Right lobe of liver (tissue), 6 donors: ENCODE data around the gene GFRA1. TPM values are rescaled to one million over a fixed set of nuclear protein-coding genes. Genes with fewer than 3 reads are reported as not detected.

ENCODE experiments used
- ATAC-seq, 4 donors: fragments of 200-7000 bp; cut with Tn5 transposase; one replicate each; pipeline ENCODE4 v1.9.1; 2020; ENCODE audit warnings: mild to moderate bottlenecking in 4 of 4, moderate library complexity in 4 of 4
- DNase-seq, 3 donors: peaks; one replicate each; pipeline ENCODE4 v3.0.0-alpha.2; 2020
- H3K27ac ChIP-seq, 3 donors: fragments of 200-600 bp; one replicate each; pipeline ENCODE4 v1.8.0; 2022
- H3K27me3 ChIP-seq, 2 donors: fragments of 200-600 bp; one replicate each; pipeline ENCODE4 v1.8.0; 2022
- H3K36me3 ChIP-seq, 4 donors: fragments of 200-600 bp; sonication (generic) in 1 of 4; one replicate each; pipeline versions ENCODE4 v1.5.1 to v1.8.0; 2017 to 2022; ENCODE audit warnings: control low read depth in 1 of 4
- H3K4me1 ChIP-seq, 4 donors: fragments of 200-600 bp; sonication (generic) in 1 of 4; one replicate each; pipeline versions ENCODE4 v1.5.1 to v1.8.0; 2017 to 2022; ENCODE audit warnings: control low read depth in 1 of 4
- H3K4me3 ChIP-seq, 3 donors: fragments of 200-600 bp; one replicate each; pipeline ENCODE4 v1.8.0; 2022
- H3K9me3 ChIP-seq, 4 donors: fragments of 200-600 bp; sonication (generic) in 1 of 4; one replicate each; pipeline versions ENCODE4 v1.5.1 to v1.8.0; 2017 to 2022; ENCODE audit warnings: control low read depth in 1 of 4
- POLR2A ChIP-seq: fragments of 450-650 bp; IDR thresholded peaks from one replicate; pipeline ENCODE4 v1.6.1; 2017; ENCODE audit warnings: antibody characterized with exemption, mild to moderate bottlenecking
- WGBS: methylation state at CpG from one replicate; pipeline ENCODE4 v1.1.6; 2018; ENCODE audit warnings: low coverage, low lambda C conversion rate; ENCODE audit not compliant: insufficient coverage; ENCODE audit errors: missing lambda C conversion rate; 5-methylcytosine and 5-hydroxymethylcytosine counted together
- intact Hi-C, 2 donors: fragments of 100-400 bp; cut with DNase I; formaldehyde crosslinking; loops; one replicate each; pipeline versions ENCODE4 v1.11.2 to v1.14.1; 2022
- total RNA-seq, 6 experiments: library from RNA; depleted of rRNA in 2 of 6; stranded (reverse); fragments of >200 nt in 2 of 6; fragmentation: NEBNext Ultra II Directional in 3 of 6; extraction: Animal tissue kit (Norgen Biotek cat#: 25700) in 3 of 6; gene quantifications; one replicate each; pipeline versions ENCODE4 v1.1.0 to v1.2.4, GENCODE V29; 2016 to 2023
- TF ChIP-seq, protein P1 (sequence below), 4 donors: fragments of 200-600 bp in 3 of 4; fragments of 450-650 bp in 1 of 4; IDR thresholded peaks; one replicate each; pipeline versions ENCODE4 v1.5.1 to v1.8.0; 2016 to 2022; ENCODE audit warnings: antibody characterized with exemption in 4 of 4, mild to moderate bottlenecking in 2 of 4
- donor health status: DM: no; HTN: yes; CAD: no.
- donor health status: DM: no; HTN: no; CAD: no.
- donor health status: DM: no; HTN: no; CAD: no.
- donor health status: DM: no; HTN: yes; CAD: no.
- donor health status: DM: no; HTN: yes; CAD: no.

Gene GFRA1
- total RNA-seq, 6 experiments from 2014 or later, result 17.9 to 67.8 (median 42.8) TPM

DNA sequence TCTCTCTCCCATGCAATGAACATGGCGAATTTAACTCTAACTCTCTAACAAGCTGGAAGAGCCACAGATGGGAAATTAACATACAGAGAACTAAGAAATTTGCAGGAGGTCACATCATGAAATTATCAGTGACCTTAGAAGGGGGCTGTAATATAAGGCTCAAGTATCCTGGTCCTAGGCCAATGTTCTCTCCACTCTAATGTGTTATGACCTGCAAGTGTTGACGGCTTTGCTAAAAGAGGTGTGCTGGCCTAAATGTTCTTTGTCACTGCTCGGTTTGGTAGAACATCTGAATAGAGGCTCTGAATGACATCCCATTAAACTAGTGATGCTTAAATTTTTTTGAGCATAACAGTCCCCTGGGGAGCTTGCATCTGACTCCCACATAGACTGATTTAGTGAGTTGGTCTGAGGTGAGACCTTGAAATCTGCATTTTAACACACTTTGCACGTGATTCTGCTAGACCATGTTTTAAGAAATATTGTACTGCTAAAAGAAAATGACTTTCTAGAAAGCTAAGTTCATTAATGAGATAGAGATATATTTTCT is 129.3 kb downstream of the GFRA1 start:
- TF ChIP-seq, protein P1, sequence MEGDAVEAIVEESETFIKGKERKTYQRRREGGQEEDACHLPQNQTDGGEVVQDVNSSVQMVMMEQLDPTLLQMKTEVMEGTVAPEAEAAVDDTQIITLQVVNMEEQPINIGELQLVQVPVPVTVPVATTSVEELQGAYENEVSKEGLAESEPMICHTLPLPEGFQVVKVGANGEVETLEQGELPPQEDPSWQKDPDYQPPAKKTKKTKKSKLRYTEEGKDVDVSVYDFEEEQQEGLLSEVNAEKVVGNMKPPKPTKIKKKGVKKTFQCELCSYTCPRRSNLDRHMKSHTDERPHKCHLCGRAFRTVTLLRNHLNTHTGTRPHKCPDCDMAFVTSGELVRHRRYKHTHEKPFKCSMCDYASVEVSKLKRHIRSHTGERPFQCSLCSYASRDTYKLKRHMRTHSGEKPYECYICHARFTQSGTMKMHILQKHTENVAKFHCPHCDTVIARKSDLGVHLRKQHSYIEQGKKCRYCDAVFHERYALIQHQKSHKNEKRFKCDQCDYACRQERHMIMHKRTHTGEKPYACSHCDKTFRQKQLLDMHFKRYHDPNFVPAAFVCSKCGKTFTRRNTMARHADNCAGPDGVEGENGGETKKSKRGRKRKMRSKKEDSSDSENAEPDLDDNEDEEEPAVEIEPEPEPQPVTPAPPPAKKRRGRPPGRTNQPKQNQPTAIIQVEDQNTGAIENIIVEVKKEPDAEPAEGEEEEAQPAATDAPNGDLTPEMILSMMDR (IDR thresholded peaks at IDR 0.05), result no peak
- TF ChIP-seq POLR2A, result no peak
- H3K27ac ChIP-seq, result no peak overlapping the region
- no peak for ATAC-seq
- intact Hi-C loops, result no loop called here
- 85% methylated on average over 4 of the region's 4 CpGs for WGBS
- H3K36me3 ChIP-seq, result no peaks in the 10 kb centered on the region
- H3K9me3 ChIP-seq, result no peaks in the 10 kb centered on the region
- no peak overlapping the region for H3K4me3 ChIP-seq
- H3K4me1 ChIP-seq, result no peaks in the 10 kb centered on the region
- DNase-seq, result no peak
- no peaks in the 10 kb centered on the region for H3K27me3 ChIP-seq

DNA sequence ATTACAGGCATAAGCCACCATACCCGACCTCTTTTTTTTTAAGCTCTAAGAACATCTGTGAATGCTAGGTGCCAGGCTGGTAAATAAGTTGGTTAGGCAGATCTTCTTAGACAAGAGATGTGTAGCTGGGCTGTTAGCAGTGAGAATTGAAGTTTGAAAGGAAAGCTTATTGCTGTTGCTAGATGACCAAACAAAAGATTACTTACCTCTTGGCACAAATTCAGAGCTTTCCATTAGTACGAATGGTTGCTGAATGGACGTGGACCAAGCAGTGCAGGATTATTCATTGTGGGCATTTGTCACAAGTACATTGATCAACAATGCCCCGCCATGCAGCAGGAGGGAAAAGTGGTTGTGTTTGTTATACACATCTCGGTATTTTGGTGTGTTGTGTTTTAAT is 131.2 kb downstream of the GFRA1 start:
- DNase-seq, result no peak
- ATAC-seq, result no peak
- no peak for TF ChIP-seq POLR2A
- TF ChIP-seq, protein P1 (IDR thresholded peaks at IDR 0.05), result no peak
- H3K9me3 ChIP-seq, result no peaks in the 10 kb centered on the region
- H3K27me3 ChIP-seq, result no peaks in the 10 kb centered on the region
- H3K36me3 ChIP-seq, result no peaks in the 10 kb centered on the region
- no peak overlapping the region for H3K27ac ChIP-seq
- H3K4me1 ChIP-seq, result no peaks in the 10 kb centered on the region
- H3K4me3 ChIP-seq, result no peak overlapping the region
- WGBS, result 60% methylated on average over 4 of the region's 5 CpGs
- intact Hi-C loops, result no loop called here

DNA sequence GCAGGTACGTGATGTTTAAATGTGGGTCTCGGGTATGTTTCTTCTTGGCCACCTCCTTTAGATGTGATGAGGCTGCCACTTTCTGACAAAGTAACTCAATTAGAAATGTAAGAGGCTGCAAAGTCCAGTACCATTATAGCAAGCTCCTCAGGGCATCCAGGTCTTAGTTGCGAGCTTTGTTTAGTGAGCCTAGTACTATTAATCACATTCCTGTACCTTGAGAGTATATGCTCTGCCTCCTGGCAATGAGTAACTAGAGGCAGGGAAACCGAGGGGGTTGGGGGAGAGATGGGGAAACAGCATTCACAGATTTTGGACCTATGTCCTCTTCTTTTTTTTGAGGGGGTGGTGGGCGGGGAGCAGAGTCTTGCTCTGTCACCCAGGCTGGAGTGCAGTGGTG is 131.8 kb downstream of the GFRA1 start:
- intact Hi-C loops, result no loop called here
- no peak for ATAC-seq
- H3K4me1 ChIP-seq, result no peaks in the 10 kb centered on the region

DNA sequence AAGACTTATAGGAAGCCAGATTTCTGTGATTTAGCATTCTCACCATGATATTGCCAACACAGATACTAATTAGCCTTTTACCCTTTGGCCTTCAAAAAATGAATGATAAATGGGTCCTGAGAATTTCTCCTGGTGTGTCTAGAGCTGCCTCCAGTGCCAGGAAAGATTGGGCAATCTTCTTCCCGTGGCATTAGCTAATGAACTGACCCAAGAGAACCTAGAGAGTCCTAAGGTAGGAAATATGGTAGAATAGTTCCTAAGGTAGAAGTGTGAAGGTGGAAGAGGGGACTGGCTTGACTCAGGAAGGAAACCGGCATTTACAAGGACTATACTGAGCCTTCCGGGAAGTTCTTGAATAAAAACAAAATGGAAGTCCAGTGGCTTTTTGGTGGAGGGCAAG is 133.1 kb downstream of the GFRA1 start:
- H3K27me3 ChIP-seq, result no peaks in the 10 kb centered on the region
- H3K4me1 ChIP-seq, result no peaks in the 10 kb centered on the region
- 59% methylated on average over 3 of the region's 3 CpGs for WGBS
- DNase-seq, result no peak
- H3K27ac ChIP-seq, result no peak overlapping the region
- no peaks in the 10 kb centered on the region for H3K36me3 ChIP-seq
- TF ChIP-seq POLR2A, result no peak
- TF ChIP-seq, protein P1 (IDR thresholded peaks at IDR 0.05), result no peak
- intact Hi-C loops, result no loop called here
- no peaks in the 10 kb centered on the region for H3K9me3 ChIP-seq
- no peak overlapping the region for H3K4me3 ChIP-seq
- peak in 1 of 4 donors; percentile 50 for ATAC-seq

More for the DNA sequence above, 131.8 kb downstream of the GFRA1 start:
- no peak overlapping the region for H3K4me3 ChIP-seq
- H3K9me3 ChIP-seq, result no peaks in the 10 kb centered on the region
- TF ChIP-seq POLR2A, result no peak
- TF ChIP-seq, protein P1 (IDR thresholded peaks at IDR 0.05), result no peak
- no peak for DNase-seq
- no peaks in the 10 kb centered on the region for H3K36me3 ChIP-seq
- H3K27ac ChIP-seq, result no peak overlapping the region
- no peaks in the 10 kb centered on the region for H3K27me3 ChIP-seq
- 81% methylated on average over 4 of the region's 5 CpGs for WGBS

DNA sequence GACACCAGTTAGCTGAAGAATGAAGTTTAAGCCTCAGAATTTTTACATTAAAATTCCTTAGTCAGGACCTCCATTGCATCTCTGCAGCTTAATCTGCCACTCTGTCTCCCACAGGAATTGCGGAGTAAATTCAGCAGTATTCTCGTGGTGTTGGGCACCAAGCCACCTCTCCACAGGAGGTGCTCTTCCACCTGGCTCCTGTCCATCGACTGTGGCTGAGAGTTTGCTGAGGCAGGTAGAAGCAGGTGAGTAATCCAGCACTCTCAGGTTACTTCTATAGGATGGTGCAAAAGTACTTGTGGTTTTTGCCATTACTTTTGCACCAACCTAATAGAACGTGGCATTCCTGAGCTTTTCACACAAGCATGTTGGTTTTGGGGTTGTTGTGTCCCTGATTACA is 134.1 kb downstream of the GFRA1 start:
- H3K27ac ChIP-seq, result no peak overlapping the region
- no peaks in the 10 kb centered on the region for H3K36me3 ChIP-seq
- TF ChIP-seq, protein P1 (IDR thresholded peaks at IDR 0.05), result no peak
- TF ChIP-seq POLR2A, result no peak
- intact Hi-C loops, result no loop called here
- no peaks in the 10 kb centered on the region for H3K27me3 ChIP-seq
- DNase-seq (no peak), ATAC-seq (no peak)
- H3K4me1 ChIP-seq, result no peaks in the 10 kb centered on the region
- no peaks in the 10 kb centered on the region for H3K9me3 ChIP-seq
- 76% methylated on average over 4 of the region's 4 CpGs for WGBS
- H3K4me3 ChIP-seq, result no peak overlapping the region
